Measurements from ENCODE around the gene MYRIP. TPM values are rescaled to one million over a fixed set of nuclear protein-coding genes. Genes with fewer than 3 reads are reported as not detected.

The MYRIP gene
- total RNA-seq, 1 donor: not detected

DNA sequence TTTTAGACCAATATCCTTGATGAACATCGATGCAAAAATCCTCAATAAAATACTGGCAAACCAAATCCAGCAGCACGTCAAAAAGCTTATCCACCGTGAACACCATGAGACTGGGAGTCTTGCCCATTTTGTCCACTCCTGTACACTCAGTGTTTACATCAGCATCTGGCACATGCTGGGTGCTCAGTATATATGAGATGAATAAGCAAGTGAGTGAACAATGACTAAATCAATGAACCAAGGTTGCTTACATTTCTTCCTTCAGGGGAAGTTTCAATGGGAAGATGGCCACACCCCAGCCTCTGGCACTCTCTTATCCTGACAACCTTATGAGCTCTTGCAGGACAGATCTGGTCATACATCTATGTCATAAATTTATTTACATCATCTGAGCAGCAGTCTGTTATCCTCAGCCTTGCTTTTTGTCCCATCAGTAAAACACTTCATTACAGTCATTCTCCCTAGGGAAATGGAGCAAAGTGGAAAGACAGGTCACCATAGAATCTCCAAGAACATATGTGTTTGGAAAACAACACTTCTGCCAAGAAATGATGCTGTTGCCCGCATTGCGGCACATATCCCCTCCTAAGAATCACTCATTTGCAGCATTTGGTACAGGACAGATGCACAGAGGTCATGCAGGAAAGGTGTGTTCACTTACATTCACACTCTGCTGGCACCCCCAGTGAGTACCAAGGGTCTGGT is 328.3 kb downstream of the MYRIP start:
- DNase-seq (ENCODE audit: low read depth): no peak
- H3K4me3 ChIP-seq (ENCODE audit: low read depth, low read length): no peak overlapping the region
- TF ChIP-seq, protein P1, sequence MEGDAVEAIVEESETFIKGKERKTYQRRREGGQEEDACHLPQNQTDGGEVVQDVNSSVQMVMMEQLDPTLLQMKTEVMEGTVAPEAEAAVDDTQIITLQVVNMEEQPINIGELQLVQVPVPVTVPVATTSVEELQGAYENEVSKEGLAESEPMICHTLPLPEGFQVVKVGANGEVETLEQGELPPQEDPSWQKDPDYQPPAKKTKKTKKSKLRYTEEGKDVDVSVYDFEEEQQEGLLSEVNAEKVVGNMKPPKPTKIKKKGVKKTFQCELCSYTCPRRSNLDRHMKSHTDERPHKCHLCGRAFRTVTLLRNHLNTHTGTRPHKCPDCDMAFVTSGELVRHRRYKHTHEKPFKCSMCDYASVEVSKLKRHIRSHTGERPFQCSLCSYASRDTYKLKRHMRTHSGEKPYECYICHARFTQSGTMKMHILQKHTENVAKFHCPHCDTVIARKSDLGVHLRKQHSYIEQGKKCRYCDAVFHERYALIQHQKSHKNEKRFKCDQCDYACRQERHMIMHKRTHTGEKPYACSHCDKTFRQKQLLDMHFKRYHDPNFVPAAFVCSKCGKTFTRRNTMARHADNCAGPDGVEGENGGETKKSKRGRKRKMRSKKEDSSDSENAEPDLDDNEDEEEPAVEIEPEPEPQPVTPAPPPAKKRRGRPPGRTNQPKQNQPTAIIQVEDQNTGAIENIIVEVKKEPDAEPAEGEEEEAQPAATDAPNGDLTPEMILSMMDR (IDR thresholded peaks at IDR 0.05; ENCODE audit: insufficient read depth, low read depth, low read length): no peak

DNA sequence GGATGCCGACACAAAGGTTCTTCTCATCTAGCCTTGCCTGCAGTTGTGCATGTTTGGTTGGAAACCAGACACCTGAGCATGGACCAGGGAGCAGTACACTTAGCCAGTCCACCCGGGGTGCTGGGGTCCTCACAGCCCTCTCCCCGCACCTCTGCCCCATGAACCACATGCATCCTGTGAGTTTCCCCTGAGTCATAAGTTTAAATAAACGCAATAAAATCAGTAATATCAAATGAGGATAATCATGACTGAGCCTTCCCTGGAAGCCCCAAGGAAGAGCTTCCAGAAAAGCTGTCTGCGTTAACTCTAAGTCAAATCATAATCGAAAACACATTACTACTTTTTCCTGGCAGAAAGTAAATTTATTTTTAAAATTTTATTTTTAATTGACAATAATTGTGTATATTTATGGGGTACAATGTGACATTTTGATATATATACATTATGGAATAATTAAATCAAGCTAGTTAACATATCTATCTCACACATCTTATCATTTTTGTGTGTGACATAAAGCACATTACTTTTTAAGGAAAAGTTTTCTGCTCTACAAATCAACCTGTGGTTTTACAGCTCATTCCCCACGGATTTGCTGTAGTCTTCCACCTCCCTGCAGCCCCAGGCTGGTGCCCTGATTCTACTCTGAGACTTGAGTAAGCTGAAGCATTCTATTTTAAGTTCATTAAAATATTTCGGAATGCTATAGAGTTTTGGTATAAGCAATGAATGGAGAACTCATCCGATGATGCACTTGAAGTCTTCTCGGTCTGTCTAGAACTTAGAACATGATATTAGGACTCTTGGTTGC is 334.1 kb downstream of the MYRIP start:
- DNase-seq (ENCODE audit: low read depth): no peak
- H3K4me3 ChIP-seq (ENCODE audit: low read depth, low read length): no peak overlapping the region
- TF ChIP-seq, protein P1 (IDR thresholded peaks at IDR 0.05; ENCODE audit: insufficient read depth, low read depth, low read length): no peak

DNA sequence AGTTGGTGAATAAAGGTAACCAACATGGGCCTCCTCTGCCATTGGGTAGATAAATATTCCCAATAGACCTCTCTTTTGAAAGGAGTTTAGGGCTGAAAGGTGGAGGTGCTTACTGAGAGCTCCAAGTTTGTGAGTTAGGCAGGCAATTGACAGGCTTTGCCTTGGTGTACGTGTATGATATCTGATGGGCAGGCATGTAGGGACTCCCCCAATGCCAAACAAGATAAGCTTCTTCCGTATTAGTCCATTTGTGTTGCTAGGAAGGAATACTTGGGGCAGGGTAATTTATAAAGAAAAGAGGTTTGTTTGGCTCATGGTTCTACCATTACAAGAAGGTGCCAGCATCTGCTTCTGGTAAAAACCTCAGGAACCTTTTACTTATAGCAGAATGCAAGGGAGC is 339.4 kb downstream of the MYRIP start:
- DNase-seq (ENCODE audit: low read depth): no peak
- TF ChIP-seq, protein P1 (IDR thresholded peaks at IDR 0.05; ENCODE audit: insufficient read depth, low read depth, low read length): no peak

DNA sequence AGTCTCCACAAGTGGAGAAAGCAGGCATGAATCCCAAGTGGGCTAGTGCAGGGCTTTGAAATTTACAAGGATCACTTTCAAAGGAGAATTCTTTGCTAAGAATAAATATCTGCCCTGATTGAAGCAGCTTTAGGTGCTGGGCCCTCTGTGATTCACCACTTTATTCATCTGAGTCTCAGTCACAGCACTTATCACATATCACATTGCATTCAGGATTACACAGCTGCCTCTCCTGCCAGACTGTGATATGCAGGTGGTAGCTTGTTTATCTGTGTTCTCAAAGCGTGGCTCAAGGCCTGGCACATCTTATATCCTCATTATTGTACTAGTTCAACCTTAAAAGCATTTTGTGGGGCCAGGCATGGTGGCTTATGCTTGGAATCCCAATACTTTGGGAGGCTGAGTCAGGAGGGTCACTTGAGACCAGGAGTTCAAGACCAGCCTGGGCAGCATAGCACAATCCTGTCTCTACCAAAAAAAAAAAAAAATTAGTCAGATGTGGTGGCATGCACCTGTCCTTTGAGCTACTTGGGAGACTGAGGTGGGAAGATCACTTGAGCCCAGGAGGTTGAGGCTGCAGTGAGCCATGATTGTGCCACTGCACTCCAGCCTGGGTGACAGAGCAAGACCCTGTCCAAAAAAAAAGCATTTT is 343.2 kb downstream of the MYRIP start:
- DNase-seq (ENCODE audit: low read depth): no peak
- no peak overlapping the region for H3K4me3 ChIP-seq (ENCODE audit: low read depth, low read length)
- TF ChIP-seq, protein P1 (IDR thresholded peaks at IDR 0.05; ENCODE audit: insufficient read depth, low read depth, low read length): no peak

More for the DNA sequence above, 339.4 kb downstream of the MYRIP start:
- no peak overlapping the region for H3K4me3 ChIP-seq (ENCODE audit: low read depth, low read length)

DNA sequence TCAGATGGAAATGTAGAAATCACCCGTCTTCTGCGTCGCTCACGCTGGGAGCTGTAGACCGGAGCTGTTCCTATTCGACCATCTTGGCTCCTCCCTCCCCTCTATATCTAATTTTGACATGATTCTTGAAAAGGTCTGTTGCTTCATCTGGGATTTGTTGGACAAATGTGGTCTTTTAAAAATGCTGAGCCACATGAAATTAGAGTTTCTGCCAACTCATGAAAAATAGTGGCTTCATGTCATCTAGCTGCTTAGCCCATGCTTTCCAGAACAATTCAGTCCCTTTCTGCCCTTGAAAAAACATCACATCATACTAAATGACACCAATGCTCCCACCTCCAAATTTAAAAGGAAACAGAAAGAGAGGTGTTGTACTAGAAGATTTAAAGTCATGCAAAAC is 351.5 kb downstream of the MYRIP start:
- TF ChIP-seq, protein P1 (IDR thresholded peaks at IDR 0.05; ENCODE audit: insufficient read depth, low read depth, low read length): no peak
- no peak for DNase-seq (ENCODE audit: low read depth)

DNA sequence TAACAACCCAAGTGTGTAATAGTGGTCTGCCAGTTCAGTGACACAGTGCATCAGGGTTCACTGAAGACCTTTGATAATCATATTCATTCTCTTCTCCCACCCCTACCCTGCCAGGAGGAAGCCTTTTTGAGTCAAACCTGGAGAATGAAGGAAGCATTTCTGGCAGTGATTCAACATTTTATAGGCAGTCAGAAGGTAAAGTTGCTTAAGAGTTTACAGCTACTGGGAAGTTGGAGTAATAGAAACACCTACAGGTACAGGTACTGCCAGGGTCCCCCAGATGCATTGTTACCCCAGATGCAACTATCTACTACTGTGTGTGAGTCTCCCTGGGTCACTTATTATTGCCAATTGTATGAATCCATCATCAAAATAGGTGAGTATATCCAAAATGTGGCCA is 353.2 kb downstream of the MYRIP start:
- DNase-seq (ENCODE audit: low read depth): no peak
- TF ChIP-seq, protein P1 (IDR thresholded peaks at IDR 0.05; ENCODE audit: insufficient read depth, low read depth, low read length): no peak
- H3K4me3 ChIP-seq (ENCODE audit: low read depth, low read length): no peak overlapping the region

More for the DNA sequence above, 351.5 kb downstream of the MYRIP start:
- H3K4me3 ChIP-seq (ENCODE audit: low read depth, low read length): no peak overlapping the region

Data from fibroblast of villous mesenchyme (primary cell).